GM19351 (cell line): ENCODE measurements around the gene CNTROB.
A peak's percentile ranks its signal among the peaks of the same experiment; 100 is the strongest.

Experiments
- ATAC-seq: cut with Tn5 transposase; IDR thresholded peaks from one replicate; pipeline ENCODE4 v1.9.1; 2021; ENCODE audit warnings: mild to moderate bottlenecking, moderate library complexity; ENCODE audit not compliant: unreplicated experiment

CNTROB gene

GRCh38 chr17:7931709-7932482 lies at the start of gene CNTROB, which contains the start of gene TRAPPC1:
CNTROB (plus strand) TSS chr17:7932206; CDS start chr17:7933080, 874 bp downstream.
TRAPPC1 (minus strand) TSS chr17:7931946; CDS start chr17:7931829, 117 bp downstream.
- ATAC-seq, result peak; percentile 95

DNA sequence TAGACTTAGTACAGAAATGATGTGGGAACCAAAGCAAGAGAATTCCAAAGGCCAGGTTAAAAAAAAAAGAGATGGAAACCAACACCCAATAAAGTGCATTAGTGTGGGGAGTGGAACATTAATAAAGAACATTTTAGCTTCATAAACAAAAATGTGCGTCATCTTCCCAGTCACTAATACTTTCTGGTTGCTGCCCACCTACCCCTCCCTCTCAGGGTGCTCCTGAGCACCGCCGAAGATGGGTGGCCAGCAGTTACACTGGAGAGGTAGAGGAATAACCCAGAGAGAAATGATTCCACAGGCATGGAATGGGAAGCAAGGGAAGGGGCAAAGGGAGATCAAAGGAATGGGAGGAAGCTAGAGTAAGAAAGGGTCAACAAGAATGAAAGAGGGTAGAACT lies 49.4 kb upstream of the CNTROB start:
- no peak for ATAC-seq

- no peak for ATAC-seq
These were observed 48.1 kb upstream of the CNTROB start for GRCh38 chr17:7883781-7884386.

DNA sequence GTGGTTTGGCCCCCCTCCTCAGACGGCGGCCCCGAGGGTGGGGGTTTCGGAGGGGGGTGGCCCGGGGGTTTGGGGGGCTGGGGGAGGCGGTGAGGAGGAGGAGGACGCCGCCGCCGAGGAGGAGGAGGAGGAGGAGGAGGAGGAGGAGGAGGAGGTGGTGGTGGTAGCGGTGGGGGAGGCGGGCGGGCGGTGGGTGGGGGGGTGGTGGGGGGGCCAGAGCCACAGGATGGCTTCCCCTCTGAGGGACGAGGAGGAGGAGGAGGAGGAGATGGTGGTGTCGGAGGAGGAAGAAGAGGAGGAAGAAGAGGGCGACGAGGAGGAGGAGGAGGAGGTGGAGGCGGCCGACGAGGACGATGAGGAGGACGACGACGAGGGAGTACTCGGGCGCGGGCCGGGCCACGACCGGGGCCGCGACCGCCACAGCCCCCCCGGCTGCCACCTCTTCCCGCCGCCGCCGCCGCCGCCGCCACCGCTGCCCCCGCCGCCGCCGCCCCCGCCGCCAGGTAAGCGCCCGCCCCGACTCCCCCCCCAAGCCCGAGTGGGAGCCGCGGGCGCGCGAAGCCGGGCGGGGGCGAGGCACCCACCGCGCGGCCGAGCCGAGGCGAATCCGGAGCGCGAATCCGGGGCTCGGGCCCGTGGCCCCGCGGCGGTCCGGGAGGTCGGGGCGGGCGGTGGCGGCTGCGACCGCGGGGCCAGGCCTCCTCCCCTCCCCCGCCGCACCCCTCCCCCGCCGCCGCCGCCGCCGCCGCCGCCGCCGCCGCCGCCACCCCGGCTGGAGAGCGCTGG lies 47.2 kb upstream of the CNTROB start:
- no peak for ATAC-seq

- ATAC-seq, result no peak
These were observed 46.4 kb upstream of the CNTROB start for GRCh38 chr17:7885367-7886226.

DNA sequence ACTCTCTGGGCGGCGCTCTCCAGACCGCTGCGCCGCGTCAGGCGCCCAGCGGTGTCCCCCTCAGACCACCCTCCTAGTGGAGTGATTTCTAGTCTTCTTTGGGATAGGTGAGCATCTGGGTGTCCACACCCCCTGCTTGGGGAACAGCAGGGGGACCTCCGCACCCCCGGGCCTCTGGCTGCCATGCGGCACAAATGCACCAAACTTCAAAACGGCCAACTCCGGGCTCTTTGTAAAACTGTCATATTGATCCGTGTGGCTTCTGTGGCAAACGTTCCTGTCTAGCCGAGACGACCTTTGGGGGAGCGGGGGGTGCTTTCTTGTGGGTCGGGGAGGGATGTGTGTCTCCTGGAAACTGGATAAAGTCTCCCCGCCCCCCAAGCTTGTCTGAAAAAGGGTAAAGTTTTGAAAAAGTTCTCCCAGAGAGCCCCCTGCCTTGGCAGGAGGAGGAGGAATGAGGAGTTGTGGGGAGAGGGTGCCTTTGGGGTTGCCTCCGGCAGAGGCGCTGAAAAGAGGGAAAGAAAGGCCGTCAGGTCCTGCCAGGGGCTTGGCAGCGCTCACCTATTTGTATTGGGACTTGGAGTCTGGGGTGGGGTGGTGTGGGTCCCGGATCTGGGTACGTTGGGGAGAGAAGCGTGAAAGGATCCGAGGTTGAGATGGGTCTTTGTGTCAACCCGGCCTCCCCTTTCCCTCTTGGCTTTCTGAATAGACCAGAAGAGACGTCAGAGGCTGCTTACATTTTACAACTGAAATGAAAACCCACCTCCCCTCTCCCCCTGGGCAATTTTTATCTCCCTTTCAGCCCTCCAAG lies 45.6 kb upstream of the CNTROB start:
- ATAC-seq, result no peak

- no peak for ATAC-seq
These were observed 44.9 kb upstream of the CNTROB start for GRCh38 chr17:7887038-7887481.

- ATAC-seq, result peak; percentile 45
These were observed 44.4 kb upstream of the CNTROB start for GRCh38 chr17:7887482-7888183.

- ATAC-seq, result no peak
These were observed 43.7 kb upstream of the CNTROB start, which contains the start of gene CHD3 for GRCh38 chr17:7888184-7888920. CHD3 (plus strand) TSS chr17:7888789; CDS start chr17:7889001, 212 bp downstream.

DNA sequence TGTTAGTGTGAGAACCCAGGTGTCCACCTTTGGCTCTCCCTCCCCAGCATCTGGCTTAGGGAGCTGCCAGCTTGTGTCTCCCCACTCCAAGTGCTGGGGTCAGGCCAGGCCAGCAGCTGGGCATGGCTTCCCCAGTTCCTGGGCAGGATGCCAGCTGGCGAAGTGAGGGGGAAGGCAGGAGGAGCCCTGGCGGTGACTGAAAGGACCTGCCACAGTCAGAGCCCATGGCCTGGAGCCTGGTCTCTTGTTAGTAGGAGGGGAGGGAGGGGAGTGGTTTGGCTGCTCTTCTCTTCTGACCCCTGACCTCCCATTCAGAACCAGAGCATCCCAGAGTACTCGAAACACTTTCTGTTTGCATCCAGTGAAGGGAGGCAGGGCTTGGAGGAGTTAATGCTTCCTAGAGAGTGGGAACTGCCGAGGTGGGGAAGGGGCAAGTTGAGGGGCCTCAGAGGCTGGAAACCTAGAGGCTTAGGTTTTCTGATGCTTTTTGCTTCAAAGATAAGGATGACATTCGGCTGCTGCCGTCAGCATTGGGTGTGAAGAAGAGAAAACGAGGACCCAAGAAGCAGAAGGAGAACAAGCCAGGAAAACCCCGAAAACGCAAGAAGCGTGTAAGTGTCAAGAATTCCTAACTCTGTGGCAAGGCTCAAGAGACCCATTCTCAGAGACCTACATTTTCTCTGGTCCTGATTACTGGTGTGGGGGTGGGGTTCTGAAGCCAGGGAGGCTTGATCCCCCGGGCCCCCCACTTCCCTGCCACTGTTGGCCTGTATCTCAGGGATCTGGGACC lies 42.6 kb upstream of the CNTROB start:
- ATAC-seq, result no peak

DNA sequence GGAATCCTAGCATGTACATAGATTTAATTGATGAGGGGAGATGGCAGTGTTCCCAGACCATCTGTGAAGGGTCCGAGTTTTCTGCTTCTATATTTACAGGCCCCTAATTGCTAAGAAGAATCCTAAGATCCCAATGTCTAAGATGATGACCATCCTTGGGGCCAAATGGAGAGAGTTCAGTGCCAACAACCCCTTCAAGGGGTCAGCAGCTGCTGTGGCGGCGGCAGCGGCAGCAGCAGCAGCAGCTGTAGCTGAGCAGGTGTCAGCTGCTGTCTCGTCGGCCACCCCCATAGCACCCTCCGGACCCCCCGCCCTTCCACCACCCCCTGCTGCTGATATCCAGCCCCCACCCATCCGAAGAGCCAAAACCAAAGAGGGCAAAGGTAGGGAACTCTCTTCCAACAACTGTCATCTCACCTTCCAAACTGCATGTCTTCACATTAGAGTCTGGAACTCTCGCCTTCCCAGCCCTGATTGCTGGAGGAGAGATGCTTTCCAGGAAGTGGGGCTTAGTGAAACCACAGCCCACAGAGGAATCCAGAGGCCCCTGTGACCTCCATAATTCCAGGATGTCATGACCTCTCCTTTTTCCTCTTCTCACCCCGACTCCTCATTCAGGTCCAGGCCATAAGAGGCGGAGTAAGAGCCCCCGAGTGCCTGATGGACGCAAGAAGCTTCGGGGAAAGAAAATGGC lies 38.7 kb upstream of the CNTROB start:
- ATAC-seq, result no peak

GRCh38 chr17:7894226-7894625 lies 37.8 kb upstream of the CNTROB start:
- no peak for ATAC-seq

DNA sequence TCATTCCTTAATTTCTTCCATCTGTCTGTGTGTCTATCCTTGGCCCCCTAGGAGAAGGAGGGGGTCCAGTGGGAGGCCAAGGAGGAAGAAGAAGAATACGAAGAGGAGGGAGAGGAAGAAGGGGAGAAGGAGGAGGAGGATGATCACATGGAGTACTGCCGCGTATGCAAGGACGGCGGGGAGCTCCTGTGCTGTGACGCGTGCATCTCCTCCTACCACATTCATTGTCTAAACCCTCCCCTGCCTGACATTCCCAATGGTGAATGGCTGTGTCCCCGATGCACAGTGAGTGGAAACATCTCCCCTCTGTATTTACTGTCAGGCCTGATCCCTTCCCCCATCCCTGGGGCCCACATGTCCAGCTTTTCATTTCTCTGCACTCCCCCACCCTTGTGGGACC lies 37.1 kb upstream of the CNTROB start:
- no peak for ATAC-seq

- ATAC-seq, result no peak
These were observed 34.9 kb upstream of the CNTROB start for GRCh38 chr17:7897090-7897489.

DNA sequence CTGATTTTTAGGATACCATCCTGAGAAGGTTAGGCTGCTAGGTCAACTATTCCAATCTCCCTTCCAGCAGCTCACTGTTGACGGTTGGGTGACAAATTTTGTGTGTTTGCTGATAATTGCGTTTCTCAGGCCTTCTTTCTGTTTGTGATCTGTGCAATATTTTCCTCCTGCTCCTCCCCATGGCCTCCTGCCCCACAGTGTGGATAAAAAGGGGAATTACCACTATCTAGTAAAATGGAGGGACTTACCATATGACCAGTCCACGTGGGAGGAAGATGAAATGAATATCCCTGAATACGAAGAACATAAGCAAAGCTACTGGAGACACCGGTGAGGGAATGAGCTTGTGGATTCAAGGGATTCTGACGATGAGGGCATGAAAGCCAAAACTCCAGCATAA lies 34.2 kb upstream of the CNTROB start:
- ATAC-seq, result no peak

GRCh38 chr17:7903154-7904103 lies 28.6 kb upstream of the CNTROB start:
- no peak for ATAC-seq
